SJCRH30 (cell line): ENCODE measurements around the gene PCDHA1. TPM values are rescaled to one million over a fixed set of nuclear protein-coding genes. Genes with fewer than 3 reads are reported as not detected.
"Not testable (repeated sequence)": the region's sequence is repeated elsewhere in the genome, so short reads cannot be mapped to it uniquely, and the experiment has no call there.

ENCODE experiments used
- DNase-seq, 2 experiments: peaks; one replicate each; pipeline ENCODE4 v3.0.0-alpha.2; 2015 to 2020
- H3K27ac ChIP-seq: fragments of 250-450 bp; sonication (Bioruptor Pico); 2 replicates; pipeline ENCODE4 v1.5.1; 2020; ENCODE audit warnings: mild to moderate bottlenecking, moderate library complexity
- H3K27me3 ChIP-seq: fragments of 250-450 bp; sonication (Bioruptor Pico); 2 replicates; pipeline ENCODE4 v1.5.1; 2020; ENCODE audit warnings: mild to moderate bottlenecking, moderate library complexity
- H3K36me3 ChIP-seq: fragments of 250-450 bp; sonication (Bioruptor Pico); 2 replicates; pipeline ENCODE4 v1.5.1; 2020; ENCODE audit warnings: mild to moderate bottlenecking, moderate library complexity
- H3K4me1 ChIP-seq: fragments of 250-450 bp; sonication (Bioruptor Pico); 2 replicates; pipeline ENCODE4 v1.5.1; 2020; ENCODE audit warnings: mild to moderate bottlenecking, moderate library complexity
- H3K4me3 ChIP-seq: fragments of 250-450 bp; sonication (Bioruptor Pico); 2 replicates; pipeline ENCODE4 v1.5.1; 2020; ENCODE audit warnings: mild to moderate bottlenecking, moderate library complexity
- H3K9me3 ChIP-seq: fragments of 250-450 bp; sonication (Bioruptor Pico); replicated peaks from 2 replicates; pipeline ENCODE4 v1.5.1; 2020; ENCODE audit warnings: mild to moderate bottlenecking, moderate library complexity
- total RNA-seq: library from RNA; depleted of rRNA; stranded (reverse); fragments of >200 nt; shearing (Covaris generic); gene quantifications from 2 replicates; pipeline ENCODE4 v1.2.3, GENCODE V29; 2014

Gene PCDHA1
- total RNA-seq, 1 experiment from 2014 or later: not detected

- H3K36me3 ChIP-seq: no peaks in the 10 kb centered on the region
- H3K4me3 ChIP-seq: no peak within 1 kb of the TSS
- H3K4me1 ChIP-seq: no peaks in the 10 kb centered on the region
- peaks cover 2% of the 10 kb centered on the region; the same call in 1 of the 2 replicates for H3K9me3 ChIP-seq
- H3K27me3 ChIP-seq: no peaks in the 10 kb centered on the region
- no peak for DNase-seq
- H3K27ac ChIP-seq: no peak within 1 kb of the TSS
Measured at GRCh38 chr5:140800816-140801493, 15.0 kb downstream of the PCDHA1 start, which contains the start of gene PCDHA3. PCDHA3 (plus strand) TSS chr5:140801057.

GRCh38 chr5:140801494-140801841 lies 15.5 kb downstream of the PCDHA1 start:
- Histone ChIP-seq H3K27ac (no peak overlapping the region), H3K4me1 (no peaks in the 10 kb centered on the region), H3K4me3 (no peak overlapping the region), H3K9me3 (peaks cover 2% of the 10 kb centered on the region; the same call in 1 of the 2 replicates), H3K36me3 (no peaks in the 10 kb centered on the region), H3K27me3 (no peaks in the 10 kb centered on the region)
- no peak for DNase-seq

GRCh38 chr5:140802381-140802780 lies 16.4 kb downstream of the PCDHA1 start:
- not testable (repeated sequence) for DNase-seq, H3K27ac ChIP-seq, H3K27me3 ChIP-seq, H3K36me3 ChIP-seq, H3K9me3 ChIP-seq, H3K4me3 ChIP-seq, H3K4me1 ChIP-seq

DNA sequence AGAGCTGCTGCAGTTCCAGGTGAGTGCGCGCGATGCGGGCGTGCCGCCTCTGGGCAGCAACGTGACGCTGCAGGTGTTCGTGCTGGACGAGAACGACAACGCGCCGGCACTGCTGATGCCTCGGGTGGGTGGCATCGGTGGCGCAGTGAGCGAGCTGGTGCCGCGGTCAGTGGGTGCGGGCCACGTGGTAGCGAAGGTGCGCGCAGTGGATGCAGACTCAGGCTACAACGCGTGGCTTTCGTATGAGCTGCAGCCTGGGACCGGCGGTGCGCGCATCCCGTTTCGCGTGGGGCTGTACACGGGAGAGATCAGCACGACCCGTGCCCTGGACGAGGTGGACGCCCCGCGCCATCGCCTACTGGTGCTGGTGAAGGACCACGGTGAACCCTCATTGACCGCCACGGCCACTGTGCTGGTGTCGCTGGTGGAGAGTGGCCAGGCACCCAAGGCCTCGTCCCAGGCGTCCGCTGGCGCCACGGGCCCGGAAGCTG lies 16.9 kb downstream of the PCDHA1 start:
- peaks cover 2% of the 10 kb centered on the region; the same call in 1 of the 2 replicates for H3K9me3 ChIP-seq
- H3K27me3 ChIP-seq: no peaks in the 10 kb centered on the region
- H3K27ac ChIP-seq: no peak overlapping the region
- H3K36me3 ChIP-seq: no peaks in the 10 kb centered on the region
- H3K4me3 ChIP-seq: no peak overlapping the region
- no peak for DNase-seq
- no peaks in the 10 kb centered on the region for H3K4me1 ChIP-seq

DNA sequence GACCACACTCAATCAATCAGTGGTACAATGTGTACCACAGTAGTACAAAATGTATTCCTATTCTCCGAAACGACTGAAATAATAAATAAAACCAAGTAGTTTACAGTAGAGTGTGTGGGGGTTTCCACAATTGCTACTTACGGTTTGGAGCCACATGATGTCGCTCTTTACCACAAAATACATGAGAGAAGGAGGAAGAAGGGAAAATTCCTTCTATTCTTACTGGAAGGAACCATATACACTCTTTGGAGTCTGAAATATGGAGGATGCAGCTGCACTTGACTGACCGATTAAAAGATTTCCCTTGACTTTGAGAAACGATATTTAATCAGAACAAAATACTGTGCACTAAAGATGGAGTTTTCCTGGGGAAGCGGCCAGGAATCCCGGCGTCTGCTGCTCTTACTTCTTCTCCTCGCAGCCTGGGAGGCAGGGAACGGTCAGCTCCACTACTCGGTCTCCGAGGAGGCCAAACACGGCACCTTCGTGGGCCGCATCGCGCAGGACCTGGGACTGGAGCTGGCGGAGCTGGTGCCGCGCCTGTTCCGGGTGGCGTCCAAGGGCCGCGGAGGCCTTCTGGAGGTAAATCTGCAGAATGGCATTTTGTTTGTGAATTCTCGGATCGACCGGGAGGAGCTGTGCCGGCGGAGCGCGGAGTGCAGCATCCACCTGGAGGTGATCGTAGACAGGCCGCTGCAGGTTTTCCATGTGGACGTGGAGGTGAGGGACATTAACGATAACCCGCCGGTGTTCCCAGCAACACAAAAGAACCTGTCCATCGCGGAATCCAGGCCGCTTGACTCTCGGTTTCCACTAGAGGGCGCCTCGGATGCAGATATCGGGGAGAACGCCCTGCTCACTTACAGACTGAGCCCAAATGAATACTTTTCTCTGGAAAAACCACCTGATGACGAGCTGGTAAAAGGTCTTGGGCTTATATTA lies 21.2 kb downstream of the PCDHA1 start, which contains the start of gene PCDHA4:
Gene PCDHA4 (plus strand): TSS at position 235 of the 942 bp plus-strand sequence.
- peak in 1 of 2 experiments; percentile 5 for DNase-seq

DNA sequence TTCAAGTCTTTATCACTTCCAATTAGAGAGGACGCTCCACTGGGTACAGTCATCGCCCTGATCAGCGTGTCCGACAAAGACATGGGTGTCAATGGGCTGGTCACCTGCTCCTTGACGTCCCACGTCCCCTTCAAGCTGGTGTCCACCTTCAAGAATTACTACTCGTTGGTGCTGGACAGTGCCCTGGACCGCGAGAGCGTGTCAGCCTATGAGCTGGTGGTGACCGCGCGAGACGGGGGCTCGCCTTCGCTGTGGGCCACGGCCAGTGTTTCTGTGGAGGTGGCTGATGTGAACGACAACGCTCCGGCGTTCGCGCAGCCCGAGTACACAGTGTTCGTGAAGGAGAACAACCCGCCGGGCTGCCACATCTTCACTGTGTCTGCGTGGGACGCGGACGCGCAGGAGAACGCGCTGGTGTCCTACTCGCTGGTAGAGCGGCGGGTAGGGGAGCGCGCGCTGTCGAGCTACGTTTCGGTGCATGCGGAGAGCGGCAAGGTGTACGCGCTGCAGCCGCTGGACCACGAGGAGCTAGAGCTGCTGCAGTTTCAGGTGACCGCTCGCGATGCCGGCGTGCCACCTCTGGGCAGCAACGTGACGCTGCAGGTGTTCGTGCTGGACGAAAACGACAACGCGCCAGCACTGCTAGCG lies 22.4 kb downstream of the PCDHA1 start:
- H3K36me3 ChIP-seq, H3K4me1 ChIP-seq, H3K27ac ChIP-seq, H3K9me3 ChIP-seq, H3K4me3 ChIP-seq, DNase-seq, H3K27me3 ChIP-seq: not testable (repeated sequence)

More for the DNA sequence above, 21.2 kb downstream of the PCDHA1 start, which contains the start of gene PCDHA4:
- Histone ChIP-seq H3K27ac (no peak within 1 kb of the TSS), H3K27me3 (no peaks in the 10 kb centered on the region), H3K4me1 (no peaks in the 10 kb centered on the region), H3K9me3 (no peaks in the 10 kb centered on the region), H3K36me3 (no peaks in the 10 kb centered on the region), H3K4me3 (no peak within 1 kb of the TSS)

DNA sequence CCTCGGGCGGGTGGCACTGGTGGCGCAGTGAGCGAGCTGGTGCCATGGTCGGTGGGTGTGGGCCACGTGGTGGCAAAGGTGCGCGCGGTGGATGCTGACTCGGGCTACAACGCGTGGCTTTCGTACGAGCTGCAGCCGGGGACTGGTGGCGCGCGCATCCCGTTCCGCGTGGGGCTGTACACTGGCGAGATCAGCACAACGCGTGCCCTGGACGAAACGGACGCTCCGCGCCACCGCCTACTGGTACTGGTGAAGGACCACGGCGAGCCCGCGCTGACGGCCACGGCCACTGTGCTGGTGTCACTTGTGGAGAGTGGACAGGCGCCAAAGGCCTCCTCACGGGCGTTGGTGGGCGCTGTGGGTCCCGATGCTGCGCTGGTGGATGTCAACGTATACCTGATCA lies 22.9 kb downstream of the PCDHA1 start:
- Histone ChIP-seq H3K4me3 (no peak overlapping the region), H3K4me1 (no peaks in the 10 kb centered on the region), H3K36me3 (no peaks in the 10 kb centered on the region), H3K9me3 (no peaks in the 10 kb centered on the region), H3K27ac (no peak overlapping the region), H3K27me3 (no peaks in the 10 kb centered on the region)
- DNase-seq: no peak

DNA sequence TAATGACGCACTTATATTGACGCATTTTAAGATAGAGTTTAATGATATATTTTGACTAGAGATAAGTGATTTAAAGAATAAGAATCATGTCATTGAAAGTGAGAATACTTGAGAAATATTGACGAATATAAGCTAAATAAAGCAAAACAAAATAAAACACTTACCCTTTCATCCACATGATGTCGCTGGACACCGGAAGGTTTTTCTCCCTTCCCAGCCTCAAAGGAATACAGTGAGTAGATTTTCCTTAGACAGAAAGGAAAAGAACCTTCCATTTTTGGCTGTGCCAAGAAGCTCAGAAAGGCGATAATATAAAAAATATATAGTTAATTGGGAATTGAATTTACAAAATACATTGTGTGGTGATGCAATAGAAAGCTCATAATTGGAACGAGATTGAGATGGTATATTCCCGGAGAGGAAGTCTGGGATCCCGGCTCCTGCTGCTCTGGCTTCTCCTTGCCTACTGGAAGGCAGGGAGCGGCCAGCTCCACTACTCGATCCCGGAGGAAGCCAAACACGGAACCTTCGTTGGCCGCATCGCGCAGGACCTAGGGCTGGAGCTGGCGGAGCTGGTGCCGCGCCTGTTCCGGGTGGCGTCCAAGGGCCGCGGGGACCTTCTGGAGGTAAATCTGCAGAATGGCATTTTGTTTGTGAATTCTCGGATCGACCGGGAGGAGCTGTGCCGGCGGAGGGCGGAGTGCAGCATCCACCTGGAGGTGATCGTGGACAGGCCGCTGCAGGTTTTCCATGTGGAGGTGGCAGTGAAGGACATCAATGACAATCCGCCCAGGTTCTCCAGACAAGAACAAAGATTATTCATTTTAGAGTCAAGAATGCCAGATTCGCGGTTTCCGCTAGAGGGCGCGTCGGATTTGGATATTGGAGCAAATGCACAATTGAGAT lies 35.7 kb downstream of the PCDHA1 start, which contains the start of gene PCDHA5:
Gene PCDHA5 (plus strand): TSS at position 239 of the 906 bp plus-strand sequence.
- DNase-seq: peak; percentile 25 to 42
- Histone ChIP-seq H3K27ac (no peak within 1 kb of the TSS), H3K4me1 (no peaks in the 10 kb centered on the region), H3K4me3 (peak within 1 kb of the TSS; percentile 49), H3K36me3 (no peaks in the 10 kb centered on the region), H3K27me3 (no peaks in the 10 kb centered on the region), H3K9me3 (no peaks in the 10 kb centered on the region)

- Histone ChIP-seq H3K9me3 (no peaks in the 10 kb centered on the region), H3K27me3 (no peaks in the 10 kb centered on the region), H3K4me1 (no peaks in the 10 kb centered on the region), H3K27ac (no peak overlapping the region), H3K4me3 (peak overlapping the region; percentile 49; the same call in 1 of the 2 replicates), H3K36me3 (no peaks in the 10 kb centered on the region)
- no peak for DNase-seq
Measured at GRCh38 chr5:140822281-140822629, 36.3 kb downstream of the PCDHA1 start.

DNA sequence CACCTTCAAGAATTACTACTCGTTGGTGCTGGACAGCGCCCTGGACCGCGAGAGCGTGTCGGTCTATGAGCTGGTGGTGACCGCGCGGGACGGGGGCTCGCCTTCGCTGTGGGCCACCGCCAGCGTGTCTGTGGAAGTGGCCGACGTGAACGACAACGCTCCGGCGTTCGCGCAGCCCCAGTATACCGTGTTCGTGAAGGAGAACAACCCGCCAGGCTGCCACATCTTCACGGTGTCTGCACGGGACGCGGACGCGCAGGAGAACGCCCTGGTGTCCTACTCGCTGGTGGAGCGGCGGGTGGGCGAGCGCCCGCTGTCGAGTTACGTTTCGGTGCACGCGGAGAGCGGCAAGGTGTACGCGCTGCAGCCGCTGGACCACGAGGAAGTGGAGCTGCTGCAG lies 37.0 kb downstream of the PCDHA1 start:
- not testable (repeated sequence) for H3K9me3 ChIP-seq, H3K27ac ChIP-seq, H3K27me3 ChIP-seq, H3K36me3 ChIP-seq, H3K4me3 ChIP-seq, H3K4me1 ChIP-seq, DNase-seq

GRCh38 chr5:140823475-140823874 lies 37.5 kb downstream of the PCDHA1 start:
- no peak overlapping the region for H3K4me3 ChIP-seq
- H3K4me1 ChIP-seq: no peaks in the 10 kb centered on the region

GRCh38 chr5:140827704-140828361 lies 41.9 kb downstream of the PCDHA1 start, which contains the start of gene PCDHA6:
PCDHA6 (plus strand) TSS chr5:140827960; CDS start chr5:140828092, 132 bp downstream.
- Histone ChIP-seq H3K36me3 (no peaks in the 10 kb centered on the region), H3K27me3 (no peaks in the 10 kb centered on the region), H3K9me3 (no peaks in the 10 kb centered on the region), H3K4me3 (no peak within 1 kb of the TSS), H3K4me1 (no peaks in the 10 kb centered on the region), H3K27ac (no peak within 1 kb of the TSS)
- DNase-seq: no peak

More at GRCh38 chr5:140823475-140823874, 37.5 kb downstream of the PCDHA1 start:
- no peaks in the 10 kb centered on the region for H3K9me3 ChIP-seq
- H3K36me3 ChIP-seq: no peaks in the 10 kb centered on the region
- no peaks in the 10 kb centered on the region for H3K27me3 ChIP-seq
- H3K27ac ChIP-seq: no peak overlapping the region
- DNase-seq: no peak

- Histone ChIP-seq H3K9me3 (no peaks in the 10 kb centered on the region), H3K27ac (no peak overlapping the region)
Measured at GRCh38 chr5:140828362-140828737, 42.4 kb downstream of the PCDHA1 start.

More at GRCh38 chr5:140828362-140828737, 42.4 kb downstream of the PCDHA1 start:
- Histone ChIP-seq H3K4me3 (no peak overlapping the region), H3K4me1 (no peaks in the 10 kb centered on the region), H3K27me3 (no peaks in the 10 kb centered on the region), H3K36me3 (no peaks in the 10 kb centered on the region)
- no peak for DNase-seq
